Measurements from ENCODE around the gene USP5.

USP5 gene

GRCh38 chr12:6851921-6852650 lies at the start of gene USP5:
Gene USP5, plus strand, starts transcription at chr12:6852150. Its CDS starts 30 bp downstream, at chr12:6852180.
- DNase-seq: peak; percentile 98

GRCh38 chr12:6807170-6807569 lies 44.8 kb upstream of the USP5 start:
- DNase-seq: no peak

GRCh38 chr12:6809056-6809455 lies 42.9 kb upstream of the USP5 start:
- DNase-seq: no peak

GRCh38 chr12:6810758-6811157 lies 41.2 kb upstream of the USP5 start:
- DNase-seq: no peak

GRCh38 chr12:6813363-6813762 lies 38.6 kb upstream of the USP5 start:
- no peak for DNase-seq

GRCh38 chr12:6816598-6816997 lies 35.4 kb upstream of the USP5 start:
- no peak for DNase-seq

GRCh38 chr12:6817098-6817497 lies 34.9 kb upstream of the USP5 start:
- no peak for DNase-seq

- no peak for DNase-seq
Observed at GRCh38 chr12:6817662-6818157, 34.2 kb upstream of the USP5 start.

GRCh38 chr12:6818222-6818621 lies 33.7 kb upstream of the USP5 start:
- no peak for DNase-seq

GRCh38 chr12:6818645-6819044 lies 33.3 kb upstream of the USP5 start:
- no peak for DNase-seq

- no peak for DNase-seq
Observed at GRCh38 chr12:6819106-6820030, 32.6 kb upstream of the USP5 start.

GRCh38 chr12:6820166-6820565 lies 31.8 kb upstream of the USP5 start:
- DNase-seq: no peak

GRCh38 chr12:6821591-6822425 lies 30.1 kb upstream of the USP5 start, which contains the start of gene GPR162:
Gene GPR162, plus strand, starts transcription at chr12:6821821. Its CDS starts 2,078 bp downstream, at chr12:6823899.
- DNase-seq: peak; percentile 47

- DNase-seq: no peak
Observed at GRCh38 chr12:6822426-6823135, 29.4 kb upstream of the USP5 start.

- no peak for DNase-seq
Observed at GRCh38 chr12:6823182-6824084, 28.5 kb upstream of the USP5 start.

- no peak for DNase-seq
Observed at GRCh38 chr12:6824085-6824775, 27.7 kb upstream of the USP5 start.

- no peak for DNase-seq
Observed at GRCh38 chr12:6824901-6825381, 27.0 kb upstream of the USP5 start.

GRCh38 chr12:6825398-6826124 lies 26.4 kb upstream of the USP5 start:
- DNase-seq: peak; percentile 52

GRCh38 chr12:6826125-6826733 lies 25.7 kb upstream of the USP5 start:
- DNase-seq: no peak
